Osteoblast (primary cell): ENCODE measurements around the gene TAF11L13. TPM values are rescaled to one million over a fixed set of nuclear protein-coding genes. Genes with fewer than 3 reads are reported as not detected.

ENCODE experiments used
- DNase-seq: peaks from one replicate; pipeline ENCODE4 v3.0.0; 2011; ENCODE audit warnings: low spot score, mixed read lengths; ENCODE audit not compliant: insufficient read length; ENCODE audit errors: missing footprints
- H2AFZ ChIP-seq: 2 replicates; pipeline ENCODE4 v1.6.0; 2011; ENCODE audit warnings: mild to moderate bottlenecking, low read length
- H3K27ac ChIP-seq: 2 replicates; pipeline ENCODE4 v1.5.1; 2011; ENCODE audit warnings: mild to moderate bottlenecking, low read depth, low read length, moderate library complexity
- H3K27me3 ChIP-seq: 2 replicates; pipeline ENCODE4 v1.6.0; 2012; ENCODE audit warnings: mild to moderate bottlenecking, control low read depth, inconsistent platforms, low read length, moderate library complexity; ENCODE audit not compliant: insufficient read depth
- H3K36me3 ChIP-seq: 2 replicates; pipeline ENCODE4 v1.5.1; 2011; ENCODE audit warnings: mild to moderate bottlenecking, low read length, control low read depth, moderate library complexity; ENCODE audit not compliant: insufficient read depth
- H3K4me1 ChIP-seq: 2 replicates; pipeline ENCODE4 v1.5.1; 2011; ENCODE audit warnings: mild to moderate bottlenecking, low read length, control low read depth, moderate library complexity; ENCODE audit not compliant: insufficient read depth
- H3K4me2 ChIP-seq: 2 replicates; pipeline ENCODE4 v1.6.0; 2011; ENCODE audit warnings: mild to moderate bottlenecking, low read length; ENCODE audit not compliant: insufficient read depth
- H3K4me3 ChIP-seq: fragments of 200-600 bp; sonication (generic); 3 replicates; pipeline ENCODE4 v1.5.1; 2012; ENCODE audit warnings: mild to moderate bottlenecking, low read length, inconsistent platforms; ENCODE audit not compliant: insufficient read depth
- H3K79me2 ChIP-seq: 2 replicates; pipeline ENCODE4 v1.6.0; 2012; ENCODE audit warnings: mild to moderate bottlenecking, low read length, control low read depth, inconsistent platforms; ENCODE audit not compliant: insufficient read depth
- H3K9me3 ChIP-seq: 2 replicates; pipeline ENCODE4 v1.5.1; 2011; ENCODE audit warnings: low read depth, low read length, control low read depth
- H4K20me1 ChIP-seq: 2 replicates; pipeline ENCODE4 v1.6.0; 2012; ENCODE audit warnings: mild to moderate bottlenecking, low read length, control low read depth; ENCODE audit not compliant: insufficient read depth
- CTCF ChIP-seq: IDR thresholded peaks from 2 replicates; pipeline ENCODE4 v1.5.1; 2011; ENCODE audit warnings: mild to moderate bottlenecking, low read depth, low read length, moderate library complexity; ENCODE audit errors: extremely low read depth
- small RNA-seq: library from RNA; depleted of rRNA; stranded (forward); fragments of <200 nt; gene quantifications from one replicate; pipeline ENCODE3, GENCODE V24; 2012
- total RNA-seq: library from RNA; depleted of rRNA; stranded (reverse); fragments of >200 nt; gene quantifications from 2 replicates; pipeline ENCODE4 v1.2.3, GENCODE V29; 2012

Gene TAF11L13
- total RNA-seq, 1 donor = not detected

- no peak overlapping the region for H3K27ac ChIP-seq
- no peak for DNase-seq
- no peak for TF ChIP-seq CTCF
These were observed 38.5 kb downstream of the TAF11L13 start for GRCh38 chr5:17670353-17670752.

GRCh38 chr5:17678751-17679324 lies 47.0 kb downstream of the TAF11L13 start:
- TF ChIP-seq CTCF = no peak

More at GRCh38 chr5:17670353-17670752, 38.5 kb downstream of the TAF11L13 start:
- H3K27me3 ChIP-seq = no peaks in the 10 kb centered on the region
- no peak overlapping the region for H2AFZ ChIP-seq
- no peak overlapping the region for H3K4me2 ChIP-seq
- no peak overlapping the region for H3K4me3 ChIP-seq
- no peaks in the 10 kb centered on the region for H3K79me2 ChIP-seq
- H3K9me3 ChIP-seq = no peaks in the 10 kb centered on the region
- H3K36me3 ChIP-seq = no peaks in the 10 kb centered on the region
- no peaks in the 10 kb centered on the region for H4K20me1 ChIP-seq
- H3K4me1 ChIP-seq = no peaks in the 10 kb centered on the region

GRCh38 chr5:17679597-17680203 lies 47.8 kb downstream of the TAF11L13 start:
- Histone ChIP-seq H3K4me3 (no peak overlapping the region), H4K20me1 (no peaks in the 10 kb centered on the region), H3K4me1 (no peaks in the 10 kb centered on the region), H3K9me3 (no peaks in the 10 kb centered on the region), H3K79me2 (no peaks in the 10 kb centered on the region), H2AFZ (no peak overlapping the region), H3K4me2 (no peak overlapping the region), H3K36me3 (no peaks in the 10 kb centered on the region), H3K27me3 (no peaks in the 10 kb centered on the region), H3K27ac (no peak overlapping the region)
- TF ChIP-seq CTCF = no peak
- DNase-seq = no peak

More at GRCh38 chr5:17678751-17679324, 47.0 kb downstream of the TAF11L13 start:
- Histone ChIP-seq H3K27me3 (no peaks in the 10 kb centered on the region), H4K20me1 (no peaks in the 10 kb centered on the region), H3K27ac (no peak overlapping the region), H3K4me2 (no peak overlapping the region), H3K36me3 (no peaks in the 10 kb centered on the region), H3K4me3 (no peak overlapping the region), H3K79me2 (no peaks in the 10 kb centered on the region), H3K9me3 (no peaks in the 10 kb centered on the region), H2AFZ (no peak overlapping the region), H3K4me1 (no peaks in the 10 kb centered on the region)
- no peak for DNase-seq

GRCh38 chr5:17680737-17681136 lies 48.8 kb downstream of the TAF11L13 start:
- no peaks in the 10 kb centered on the region for H3K27me3 ChIP-seq
- no peak overlapping the region for H3K27ac ChIP-seq
- H3K36me3 ChIP-seq = no peaks in the 10 kb centered on the region
- no peak overlapping the region for H2AFZ ChIP-seq
- H3K4me3 ChIP-seq = no peak overlapping the region
- no peak for DNase-seq
- TF ChIP-seq CTCF = no peak
- no peaks in the 10 kb centered on the region for H3K9me3 ChIP-seq
- H3K4me1 ChIP-seq = no peaks in the 10 kb centered on the region
- no peak overlapping the region for H3K4me2 ChIP-seq
- no peaks in the 10 kb centered on the region for H4K20me1 ChIP-seq
- no peaks in the 10 kb centered on the region for H3K79me2 ChIP-seq

Small RNA genes within 50 kb of the gene (small RNA-seq; reads per million reads assigned to genes)
- gene AC233724.1 (not detected), gene AC233724.12 (not detected), gene AC233724.2 (not detected), gene AC233724.3 (not detected), gene AC233724.4 (not detected), gene AC233724.6 (not detected), gene AC233724.7 (not detected)

Other genes starting within 250 kb of the TAF11L13 start
- gene TAF11L2, start 133.9 kb upstream of the TAF11L13 start, total RNA-seq = not detected in 2 replicates
- not detected in 2 replicates for gene TAF11L3, start 113.7 kb upstream of the TAF11L13 start, total RNA-seq
- not detected in 2 replicates for gene TAF11L4, start 110.3 kb upstream of the TAF11L13 start, total RNA-seq
- not detected in 2 replicates for gene TAF11L5, start 106.9 kb upstream of the TAF11L13 start, total RNA-seq
- not detected in 2 replicates for gene TAF11L6, start 103.4 kb upstream of the TAF11L13 start, total RNA-seq
- not detected in 2 replicates for gene TAF11L7, start 46.3 kb upstream of the TAF11L13 start, total RNA-seq
- gene TAF11L8, start 41.1 kb upstream of the TAF11L13 start, total RNA-seq = not detected in 2 replicates
- gene TAF11L9, start 37.7 kb upstream of the TAF11L13 start, total RNA-seq = not detected in 2 replicates
- not detected in 2 replicates for gene TAF11L10, start 34.3 kb upstream of the TAF11L13 start, total RNA-seq
- 0.29 TPM in 1 of 2 replicates, not detected in the other for gene TAF11L11, start 27.9 kb upstream of the TAF11L13 start, total RNA-seq
- gene TAF11L12, start 21.7 kb upstream of the TAF11L13 start, total RNA-seq = 0.29 TPM in 1 of 2 replicates, not detected in the other
- gene TAF11L14, start 2.4 kb downstream of the TAF11L13 start, total RNA-seq = not detected in 2 replicates